Activated CD4-positive, alpha-beta T cell treated with anti-CD3 and anti-CD28 coated beads, Interleukin-2, Interleukin-6, amounts not matched to agents 100 ng/mL and 50 ng/mL, durations not matched to agents 16 hours and 8 hours (primary cell): ENCODE results near the gene TMEM69.
"Not testable (repeated sequence)": the region's sequence is repeated elsewhere in the genome, so short reads cannot be mapped to it uniquely, and the experiment has no call there.

Experiments used
- DNase-seq: peaks from one replicate; pipeline ENCODE4 v3.0.0-alpha.2; 2020

Gene TMEM69

DNA sequence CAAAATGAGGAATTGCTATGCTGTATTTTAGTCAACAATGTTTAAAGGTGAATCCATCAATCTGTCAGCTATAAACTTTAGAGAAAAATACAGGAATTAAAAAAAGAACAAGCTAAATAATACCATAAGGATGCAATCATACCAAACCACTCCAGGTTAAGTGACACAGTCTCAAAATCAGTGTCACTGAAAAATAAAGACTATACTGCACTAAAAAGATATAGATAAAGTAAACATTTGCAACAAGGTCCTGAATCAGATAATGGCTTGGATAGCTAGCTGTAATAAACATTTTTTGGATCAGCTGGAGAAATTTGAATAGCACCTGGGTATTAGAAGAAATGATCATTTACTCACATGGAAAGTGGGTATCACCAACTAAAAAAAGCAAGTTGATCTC is 9.5 kb upstream of the TMEM69 start:
- DNase-seq: no peak

GRCh38 chr1:45679123-45679522 is 8.9 kb upstream of the TMEM69 start:
- DNase-seq: no peak

DNA sequence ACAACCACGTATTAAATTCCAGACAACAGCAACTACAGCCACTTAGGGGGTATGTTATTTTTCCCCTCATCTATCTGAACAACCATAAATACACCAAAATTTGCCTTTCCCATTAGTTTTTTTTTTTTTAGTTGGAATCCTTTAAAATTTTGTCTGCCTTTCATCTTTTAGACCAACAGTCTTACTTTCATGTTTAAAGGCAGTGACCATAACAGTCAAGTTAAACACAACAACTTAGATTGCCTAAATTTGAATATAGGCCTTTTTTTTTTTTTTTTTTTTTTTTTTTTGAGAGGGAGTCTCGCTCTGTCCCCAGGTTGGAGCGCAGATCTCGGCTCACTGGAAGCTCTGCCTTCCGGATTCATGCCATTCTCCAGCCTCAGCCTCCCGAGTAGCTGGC is 5.0 kb upstream of the TMEM69 start:
- no peak for DNase-seq

DNA sequence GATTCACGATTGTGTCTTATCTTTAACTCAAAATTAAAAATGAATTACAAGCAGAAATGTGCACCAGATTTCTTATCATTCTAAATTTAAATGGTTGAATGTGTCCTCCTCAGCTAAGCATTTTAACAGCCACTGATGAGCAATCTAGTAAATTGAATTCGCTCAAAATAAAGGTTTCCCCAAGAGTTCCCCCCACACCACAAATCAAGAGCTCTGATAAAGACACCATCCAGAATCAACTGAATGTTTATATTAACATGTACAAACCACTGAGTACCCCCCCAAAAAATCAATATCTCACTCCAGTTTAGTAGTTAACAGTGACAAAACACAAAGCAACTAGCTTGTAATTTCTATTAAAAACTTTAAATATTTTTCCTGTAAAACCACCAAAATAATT is 3.6 kb upstream of the TMEM69 start:
- DNase-seq: no peak

DNA sequence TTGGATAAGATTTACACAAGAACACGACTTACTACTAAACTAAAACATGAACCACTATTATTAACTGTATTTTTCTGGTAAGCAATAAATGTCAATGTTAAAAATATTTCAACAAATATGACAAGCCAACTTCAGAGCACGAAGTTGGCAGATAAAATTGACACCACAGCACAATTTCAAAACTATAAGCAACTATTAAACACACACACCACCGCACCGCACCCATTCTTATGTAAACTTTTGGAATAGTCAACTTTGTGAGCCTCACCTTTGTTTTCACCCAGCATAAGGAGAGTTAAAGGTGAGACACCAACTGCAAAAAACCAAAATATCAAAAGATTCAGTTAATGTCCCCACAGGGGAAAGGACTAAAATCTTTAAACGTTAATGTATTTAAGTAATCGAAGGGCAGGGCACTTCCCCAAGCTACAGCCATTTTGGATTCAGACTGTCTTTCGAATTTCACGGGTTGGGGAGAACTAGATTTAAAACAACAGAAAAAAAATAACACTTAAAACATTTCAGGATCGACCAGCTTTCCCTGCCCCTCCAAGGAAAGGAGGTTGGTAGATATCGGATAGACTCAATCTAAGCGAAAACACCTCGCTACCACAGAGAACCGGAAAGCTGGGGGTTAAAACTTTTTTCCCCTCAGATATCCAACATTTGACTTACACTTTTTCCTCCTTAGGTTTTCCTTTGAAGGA is 2.5 kb upstream of the TMEM69 start:
- peak; percentile 14 for DNase-seq

- peak; percentile 57 for DNase-seq
Measured at GRCh38 chr1:45686015-45686287, 2.0 kb upstream of the TMEM69 start.

DNA sequence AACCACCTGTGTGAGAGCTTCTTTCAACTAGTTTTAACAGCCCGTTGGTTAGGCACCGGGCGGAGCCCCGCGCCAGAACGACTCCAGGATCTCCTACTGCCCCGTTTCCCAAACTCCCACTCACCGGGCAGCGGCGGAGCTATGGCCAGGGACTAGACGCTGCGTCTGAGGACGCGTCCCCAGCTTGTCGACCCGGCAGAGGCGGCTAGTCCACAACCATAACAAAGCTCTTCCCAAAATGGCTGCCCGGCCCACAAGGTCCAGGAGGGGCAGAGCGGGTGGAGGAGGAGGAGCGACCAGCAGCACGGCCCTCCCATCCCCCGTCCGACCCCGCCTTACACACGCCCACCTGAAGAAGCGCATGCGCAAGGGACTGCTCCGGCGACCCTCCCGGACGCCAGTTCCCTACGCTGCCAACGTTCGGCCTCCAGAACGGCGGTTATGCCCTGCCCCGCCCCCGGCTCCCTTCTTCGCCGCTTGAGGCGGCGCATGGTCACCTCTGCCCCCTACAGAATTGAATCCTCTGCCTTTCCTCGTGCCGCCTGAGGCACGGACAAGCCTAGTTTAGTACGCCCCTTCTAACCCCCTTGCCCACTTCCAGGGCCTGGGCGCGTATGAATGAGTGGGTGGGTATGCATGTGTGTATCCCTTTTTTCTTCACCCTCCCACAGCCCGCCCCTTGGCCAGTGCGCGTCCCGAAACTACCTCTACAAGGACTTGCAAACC is 1.5 kb upstream of the TMEM69 start, which contains the start of gene GPBP1L1:
Gene GPBP1L1 (minus strand): TSS at position 246 of the 726 bp plus-strand sequence. CDS start 27,446 bp downstream, outside the sequence.
- peak; percentile 99 for DNase-seq

- DNase-seq: peak; percentile 99
Measured at GRCh38 chr1:45687014-45687753, 797 bp upstream of the TMEM69 start.

DNA sequence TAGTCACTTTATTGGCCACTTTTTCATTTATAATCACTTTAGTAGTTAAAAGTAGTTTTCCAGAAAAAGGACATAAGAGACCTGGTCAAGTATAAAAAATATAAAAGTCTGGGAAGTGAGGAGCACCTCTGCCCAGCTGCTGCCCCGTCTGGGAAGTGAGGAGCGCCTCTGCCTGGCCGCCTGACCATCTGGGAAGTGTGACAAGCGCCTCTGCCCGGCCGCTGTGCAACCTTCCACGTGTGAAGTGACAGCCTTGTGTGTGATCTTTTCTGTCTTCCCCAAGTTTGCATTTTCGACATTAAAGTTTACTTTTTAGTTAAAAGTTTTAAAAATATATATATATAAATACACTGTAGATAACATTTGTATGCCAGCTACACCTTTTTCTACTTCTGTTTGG is 5.8 kb downstream of the TMEM69 start:
- DNase-seq: not testable (repeated sequence)

GRCh38 chr1:45694823-45695222 is 6.8 kb downstream of the TMEM69 start:
- DNase-seq: no peak

DNA sequence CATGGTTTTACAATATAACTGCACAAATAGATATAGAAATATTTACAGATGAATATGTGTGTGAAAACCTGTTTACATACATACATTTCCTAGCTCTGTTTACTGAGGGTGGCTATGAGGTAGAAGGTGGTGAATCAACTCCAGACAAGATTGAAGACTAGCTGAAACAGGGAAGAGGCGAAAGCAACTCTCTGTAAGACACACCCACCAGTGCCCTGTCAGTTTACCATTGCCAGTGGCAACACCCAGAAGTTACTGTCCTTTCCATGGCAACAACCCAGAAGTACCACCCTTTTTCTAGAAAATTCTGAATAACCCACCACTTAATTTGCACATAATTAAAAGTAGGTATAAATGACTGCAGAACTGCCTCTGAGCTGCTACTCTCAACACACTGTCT is 16.7 kb downstream of the TMEM69 start:
- DNase-seq: no peak

DNA sequence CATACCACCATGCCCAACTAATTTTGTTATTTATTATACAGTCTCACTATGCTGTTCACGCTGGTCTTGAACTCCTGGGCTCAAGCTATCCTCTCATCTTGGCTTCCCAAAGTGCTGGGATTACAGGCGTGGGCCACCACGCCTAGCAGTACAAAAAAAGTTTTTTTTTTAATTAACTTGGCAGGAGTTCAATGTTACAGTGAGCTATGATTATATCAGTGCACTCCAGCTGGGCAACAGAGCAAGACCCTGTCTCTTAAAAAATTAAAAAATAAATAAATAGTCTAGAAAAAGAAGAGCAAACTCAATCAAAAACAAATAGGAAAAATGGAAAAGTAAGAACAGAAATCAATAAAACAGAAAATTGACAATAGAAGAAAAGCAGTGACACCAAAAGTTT is 25.7 kb downstream of the TMEM69 start:
- DNase-seq: no peak

GRCh38 chr1:45716700-45717099 is 28.7 kb downstream of the TMEM69 start:
- no peak for DNase-seq

- DNase-seq: not testable (repeated sequence)
Measured at GRCh38 chr1:45717386-45717785, 29.4 kb downstream of the TMEM69 start.

DNA sequence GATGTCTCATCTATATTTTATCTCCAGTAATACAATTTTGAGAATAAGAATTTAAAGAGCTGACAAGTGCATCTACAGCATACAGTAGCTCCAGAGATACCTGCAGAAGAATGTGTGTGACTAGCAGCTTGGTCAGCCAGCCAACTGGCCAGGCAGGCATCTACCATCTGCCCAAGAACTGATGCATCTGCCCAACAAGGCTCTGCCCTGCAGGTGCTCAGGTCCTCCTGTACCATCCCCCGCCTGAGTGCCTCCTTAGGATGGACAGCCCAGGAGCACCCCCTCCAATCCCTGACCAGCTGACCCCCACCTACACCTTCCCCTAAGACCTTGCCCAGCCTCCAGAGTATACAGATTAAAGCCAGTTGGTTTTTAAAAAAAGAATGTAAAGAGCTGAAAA is 30.3 kb downstream of the TMEM69 start:
- no peak for DNase-seq

DNA sequence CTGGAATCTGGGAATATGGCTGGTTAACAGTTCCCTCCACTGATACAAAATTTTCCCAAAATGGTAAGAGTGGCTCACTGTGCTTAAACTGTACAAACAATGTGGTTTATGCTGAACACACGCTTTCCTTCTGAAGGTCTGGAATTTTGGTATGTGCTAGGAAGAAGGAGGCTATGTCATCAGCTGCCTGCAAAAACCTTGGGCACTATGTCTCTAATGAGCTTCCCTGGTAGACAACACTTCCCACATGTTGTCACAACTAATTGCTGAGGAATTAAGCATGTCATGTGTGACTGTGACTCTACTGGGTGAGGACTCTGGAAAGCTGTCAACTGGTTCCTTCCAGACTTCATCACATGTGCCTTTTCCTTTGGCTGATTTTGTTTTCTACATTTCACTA is 33.2 kb downstream of the TMEM69 start:
- no peak for DNase-seq

DNA sequence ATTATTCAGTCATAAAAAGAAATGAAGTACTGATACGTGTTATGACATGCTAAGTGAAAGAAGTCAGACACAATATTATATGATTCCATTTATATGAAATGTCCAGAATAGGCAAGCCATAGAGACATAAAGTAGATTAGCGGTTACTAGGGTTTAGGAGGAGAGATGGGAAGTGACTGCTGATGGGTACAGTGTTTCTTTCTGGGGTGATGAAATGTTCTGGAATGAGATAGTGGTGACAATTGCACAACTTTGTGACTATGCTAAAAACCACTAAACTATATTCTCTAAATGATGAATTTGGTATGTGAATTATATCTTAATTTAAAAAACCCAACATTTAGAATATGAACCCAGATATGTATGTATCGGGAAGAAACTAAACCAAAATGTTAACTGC is 34.8 kb downstream of the TMEM69 start:
- DNase-seq: no peak

- DNase-seq: no peak
Measured at GRCh38 chr1:45723248-45723930, 35.4 kb downstream of the TMEM69 start.

GRCh38 chr1:45726007-45726406 is 38.0 kb downstream of the TMEM69 start:
- DNase-seq: not testable (repeated sequence)

DNA sequence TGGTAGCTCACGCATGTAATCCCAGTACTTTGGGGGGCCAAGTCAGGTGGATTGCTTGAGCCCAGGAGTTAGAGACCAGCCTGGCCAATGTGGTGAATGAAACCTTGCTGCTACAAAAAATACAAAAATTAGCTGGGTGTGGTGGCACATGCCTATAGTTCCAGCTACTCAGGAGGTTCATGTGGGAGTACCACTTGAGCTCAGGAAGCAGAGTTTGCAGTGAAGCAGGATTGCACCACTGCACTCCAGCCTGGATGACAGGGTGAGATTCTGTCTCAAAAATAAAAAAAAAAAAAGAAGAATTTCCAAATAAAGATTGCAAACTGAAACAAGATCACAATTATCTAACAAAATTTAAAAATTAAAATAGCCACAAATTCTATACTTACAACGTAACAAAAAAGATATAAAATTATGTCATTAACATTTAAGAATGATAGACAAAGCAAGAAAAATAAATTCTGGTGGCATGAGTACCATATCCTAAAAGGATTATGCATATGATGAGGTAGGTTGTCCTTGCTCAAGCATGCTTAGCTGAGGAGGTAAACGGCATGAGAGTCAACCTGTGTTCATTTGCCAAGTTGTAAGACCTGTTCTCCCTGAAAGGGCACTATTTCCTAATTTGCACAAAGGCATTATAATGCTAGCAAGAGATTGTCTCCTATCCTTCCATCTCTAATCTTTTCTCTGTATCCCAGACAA is 42.2 kb downstream of the TMEM69 start:
- DNase-seq: no peak

GRCh38 chr1:45730780-45731319 is 42.9 kb downstream of the TMEM69 start:
- no peak for DNase-seq

- no peak for DNase-seq
Measured at GRCh38 chr1:45739137-45739536, 51.2 kb downstream of the TMEM69 start.
